Vagina (tissue), 2 donors: ENCODE data around the gene TNFRSF14. TPM values are rescaled to one million over a fixed set of nuclear protein-coding genes. Genes with fewer than 3 reads are reported as not detected.
A peak's percentile ranks its signal among the peaks of the same experiment; 100 is the strongest.

ENCODE experiments used
- DNase-seq, 2 donors: peaks; one replicate each; pipeline ENCODE4 v3.0.0-alpha.2; 2017; ENCODE audit errors: extremely low spot score in 2 of 2
- H3K27ac ChIP-seq: fragments of 200-600 bp; sonication (generic); one replicate; pipeline ENCODE4 v1.5.1; 2019
- H3K27me3 ChIP-seq: fragments of 200-600 bp; sonication (generic); one replicate; pipeline ENCODE4 v1.5.1; 2019
- H3K36me3 ChIP-seq, 2 donors: fragments of 200-600 bp; sonication (generic); one replicate each; pipeline ENCODE4 v1.5.1; 2017 to 2019
- H3K4me1 ChIP-seq: fragments of 200-600 bp; sonication (generic); one replicate; pipeline ENCODE4 v1.5.1; 2019
- H3K4me3 ChIP-seq, 2 donors: fragments of 200-600 bp; sonication (generic); 1 replicate in 1 of 2; 2 replicates in 1 of 2; pipeline ENCODE4 v1.5.1; 2016 to 2019
- H3K9me3 ChIP-seq: fragments of 200-600 bp; sonication (generic); one replicate; pipeline ENCODE4 v1.5.1; 2019
- POLR2A ChIP-seq, 2 donors: fragments of 450-650 bp; IDR thresholded peaks; one replicate each; pipeline ENCODE4 v1.6.1; 2017; ENCODE audit warnings: antibody characterized with exemption in 2 of 2, mild to moderate bottlenecking in 2 of 2, moderate library complexity in 2 of 2
- POLR2AphosphoS5 ChIP-seq, 2 donors: sonication (generic); formaldehyde crosslinking; IDR thresholded peaks; one replicate each; pipeline ENCODE4 v1.9.0; 2017; ENCODE audit warnings: antibody characterized with exemption in 2 of 2, mild to moderate bottlenecking in 2 of 2, low read depth in 1 of 2; ENCODE audit not compliant: insufficient read depth in 1 of 2
- intact Hi-C: fragments of 100-400 bp; cut with DNase I; formaldehyde crosslinking; loops from one replicate; pipeline ENCODE4 v1.15.1; 2023
- total RNA-seq: library from RNA; depleted of rRNA; stranded (reverse); fragments of >200 nt; gene quantifications from one replicate; pipeline ENCODE4 v1.2.3, GENCODE V29; 2016
- TF ChIP-seq, protein P1 (sequence below), 3 experiments: fragments of 450-650 bp in 2 of 3; fragments of 200-600 bp in 1 of 3; sonication (generic) in 1 of 3; IDR thresholded peaks; one replicate each; pipeline ENCODE4 v1.5.1; 2017 to 2019; ENCODE audit warnings: antibody characterized with exemption in 3 of 3, mild to moderate bottlenecking in 2 of 3, moderate library complexity in 2 of 3

Gene TNFRSF14
- total RNA-seq, 1 donor from 2014 or later = 49.6 TPM

DNA sequence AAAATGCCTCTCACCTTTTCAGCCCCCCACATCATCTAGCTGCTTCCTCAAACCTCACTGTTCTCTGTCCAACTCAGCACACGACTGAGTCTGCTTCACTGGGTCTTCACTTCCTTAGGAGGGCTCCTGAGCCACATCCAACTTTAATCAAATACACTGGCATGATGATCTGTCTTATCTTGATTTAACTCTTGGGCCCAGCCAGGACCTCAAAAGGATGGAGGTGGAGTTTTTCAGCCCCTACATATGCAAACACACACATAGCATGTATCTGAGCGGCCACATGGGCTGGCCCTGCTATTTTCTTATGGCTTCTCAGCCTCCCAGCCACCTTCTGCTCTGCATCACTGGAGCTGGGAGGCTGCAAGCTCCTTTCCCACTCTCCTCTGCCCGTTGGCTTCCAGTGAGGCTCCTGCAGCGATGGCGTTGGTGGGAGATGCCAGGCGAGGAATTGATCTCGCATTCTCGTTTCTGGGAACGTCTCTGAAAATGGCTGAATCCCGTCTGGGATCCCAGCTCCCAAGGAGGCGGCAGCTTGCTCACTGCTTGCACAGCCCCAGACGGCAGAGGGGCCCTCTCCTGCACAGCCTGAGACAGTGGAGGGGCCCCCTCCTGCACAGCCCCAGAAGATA, 28.6 kb downstream of the TNFRSF14 start:
- H3K27ac ChIP-seq = peak overlapping the region; percentile 94
- H3K4me3 ChIP-seq = peak overlapping the region; percentile 67 to 78
- intact Hi-C loops = loop anchor here (5.0 kb wide), 1 partner anchor 38 kb away; no protein-coding TSS in a partner anchor
- TF ChIP-seq POLR2A (IDR thresholded peaks at IDR 0.05) (no peak), POLR2AphosphoS5 (IDR thresholded peaks at IDR 0.05; ENCODE audit: insufficient read depth in 1 of 2, low read depth in 1 of 2) (no peak)
- TF ChIP-seq, protein P1, sequence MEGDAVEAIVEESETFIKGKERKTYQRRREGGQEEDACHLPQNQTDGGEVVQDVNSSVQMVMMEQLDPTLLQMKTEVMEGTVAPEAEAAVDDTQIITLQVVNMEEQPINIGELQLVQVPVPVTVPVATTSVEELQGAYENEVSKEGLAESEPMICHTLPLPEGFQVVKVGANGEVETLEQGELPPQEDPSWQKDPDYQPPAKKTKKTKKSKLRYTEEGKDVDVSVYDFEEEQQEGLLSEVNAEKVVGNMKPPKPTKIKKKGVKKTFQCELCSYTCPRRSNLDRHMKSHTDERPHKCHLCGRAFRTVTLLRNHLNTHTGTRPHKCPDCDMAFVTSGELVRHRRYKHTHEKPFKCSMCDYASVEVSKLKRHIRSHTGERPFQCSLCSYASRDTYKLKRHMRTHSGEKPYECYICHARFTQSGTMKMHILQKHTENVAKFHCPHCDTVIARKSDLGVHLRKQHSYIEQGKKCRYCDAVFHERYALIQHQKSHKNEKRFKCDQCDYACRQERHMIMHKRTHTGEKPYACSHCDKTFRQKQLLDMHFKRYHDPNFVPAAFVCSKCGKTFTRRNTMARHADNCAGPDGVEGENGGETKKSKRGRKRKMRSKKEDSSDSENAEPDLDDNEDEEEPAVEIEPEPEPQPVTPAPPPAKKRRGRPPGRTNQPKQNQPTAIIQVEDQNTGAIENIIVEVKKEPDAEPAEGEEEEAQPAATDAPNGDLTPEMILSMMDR (IDR thresholded peaks at IDR 0.05) = no peak
- no peaks in the 10 kb centered on the region for H3K36me3 ChIP-seq
- H3K4me1 ChIP-seq = peaks cover 37% of the 10 kb centered on the region
- no peak for DNase-seq
- H3K9me3 ChIP-seq = no peaks in the 10 kb centered on the region
- no peaks in the 10 kb centered on the region for H3K27me3 ChIP-seq

DNA sequence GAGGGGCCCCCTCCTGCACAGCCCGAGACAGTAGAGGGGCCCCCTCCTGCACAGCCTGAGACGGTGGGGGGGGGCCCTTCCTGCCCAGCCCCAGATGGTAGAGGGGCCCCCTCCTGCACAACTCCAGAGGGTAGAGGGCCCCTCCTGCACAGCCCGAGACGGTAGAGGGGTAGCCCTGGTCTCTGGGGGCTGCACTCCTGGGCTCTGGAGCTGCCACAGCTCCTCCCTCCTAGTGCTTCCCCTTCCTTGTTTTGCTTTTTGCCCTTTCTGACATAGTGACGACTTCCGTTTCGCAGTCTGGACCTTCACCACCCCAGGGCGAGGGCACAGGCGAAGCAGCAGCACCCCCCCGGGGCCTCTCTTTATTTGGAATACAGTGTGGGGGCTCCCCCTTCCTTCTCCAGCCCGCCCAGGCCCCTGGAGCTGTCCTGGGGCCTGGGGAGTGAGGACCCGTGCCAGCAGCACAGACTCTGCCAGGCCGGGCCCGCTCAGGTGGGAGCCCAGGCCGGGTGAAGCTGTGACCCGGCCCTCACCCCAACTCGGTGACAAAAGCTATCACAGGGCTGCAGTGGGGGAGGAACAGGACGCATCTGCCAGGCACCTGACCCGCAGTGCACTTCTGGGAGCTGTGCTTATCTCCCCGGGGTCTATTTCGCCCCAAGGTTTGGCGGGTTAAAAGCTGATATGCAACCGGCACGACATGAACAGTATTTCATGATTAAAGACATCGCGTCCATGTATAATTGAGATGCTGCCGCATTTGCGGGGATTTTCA, 29.3 kb downstream of the TNFRSF14 start:
- Histone ChIP-seq H3K27me3 (no peaks in the 10 kb centered on the region), H3K27ac (peak overlapping the region; percentile 94), H3K4me1 (peaks cover 37% of the 10 kb centered on the region), H3K36me3 (no peaks in the 10 kb centered on the region), H3K9me3 (no peaks in the 10 kb centered on the region), H3K4me3 (peak overlapping the region; percentile 67 to 78)
- DNase-seq = no peak
- TF ChIP-seq, protein P1 (IDR thresholded peaks at IDR 0.05) = no peak
- TF ChIP-seq POLR2A (IDR thresholded peaks at IDR 0.05) (peak in 1 of 2 donors; percentile 66), POLR2AphosphoS5 (IDR thresholded peaks at IDR 0.05; ENCODE audit: insufficient read depth in 1 of 2, low read depth in 1 of 2) (peak; percentile 69 to 90)
- intact Hi-C loops = loop anchor here (5.0 kb wide), 1 partner anchor 38 kb away; no protein-coding TSS in a partner anchor

DNA sequence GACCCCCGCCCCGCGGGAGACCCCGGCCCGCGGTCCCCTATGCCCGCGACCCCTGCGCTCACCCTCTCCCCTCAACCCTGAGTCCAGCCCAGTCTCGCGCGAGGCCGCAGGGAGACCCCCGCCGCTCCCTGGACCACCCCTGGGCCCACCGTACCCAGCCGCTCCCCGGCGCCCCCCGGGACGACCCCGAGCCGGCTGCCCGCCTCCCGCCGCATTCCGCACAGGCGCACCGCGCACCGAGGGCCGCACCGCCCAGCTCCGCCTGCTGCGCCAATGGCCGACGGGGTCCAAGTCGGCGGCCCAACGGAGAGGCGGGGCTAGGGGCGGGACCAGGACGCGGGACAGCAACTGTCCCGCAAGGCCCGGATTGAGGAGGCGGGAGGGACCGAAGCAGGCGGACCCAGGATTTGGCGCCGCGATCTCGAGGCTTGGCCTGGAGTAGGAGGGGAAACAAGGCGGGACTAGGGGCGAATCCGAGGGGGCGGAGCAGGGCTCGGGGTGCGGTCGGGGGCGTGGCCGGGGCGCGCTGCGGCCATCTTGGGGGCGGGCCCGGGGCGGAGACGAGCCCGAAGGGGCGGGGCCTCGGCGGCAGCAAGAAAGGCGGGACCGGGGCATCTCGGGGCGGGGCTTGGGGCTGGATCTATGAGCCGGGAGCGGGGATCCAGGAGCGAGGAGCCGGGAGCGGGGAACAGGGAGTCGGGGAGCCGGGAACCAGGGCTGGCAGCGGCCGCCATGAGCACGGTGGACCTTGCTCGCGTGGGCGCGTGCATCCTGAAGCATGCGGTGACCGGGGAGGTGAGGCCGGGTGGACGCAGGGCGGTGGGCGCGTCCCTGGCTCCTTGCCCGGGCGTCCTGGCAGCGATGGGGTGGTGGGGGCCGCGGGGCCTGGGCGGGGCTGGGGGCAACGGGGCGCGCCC, 30.2 kb downstream of the TNFRSF14 start, which contains the start of gene PRXL2B:
PRXL2B (plus strand) TSS at position 624 of the 917 bp plus-strand sequence; CDS start at position 733, 109 bp downstream.
- intact Hi-C loops = loop anchor here (5.0 kb wide), 1 partner anchor 39 kb away; no protein-coding TSS in a partner anchor

DNA sequence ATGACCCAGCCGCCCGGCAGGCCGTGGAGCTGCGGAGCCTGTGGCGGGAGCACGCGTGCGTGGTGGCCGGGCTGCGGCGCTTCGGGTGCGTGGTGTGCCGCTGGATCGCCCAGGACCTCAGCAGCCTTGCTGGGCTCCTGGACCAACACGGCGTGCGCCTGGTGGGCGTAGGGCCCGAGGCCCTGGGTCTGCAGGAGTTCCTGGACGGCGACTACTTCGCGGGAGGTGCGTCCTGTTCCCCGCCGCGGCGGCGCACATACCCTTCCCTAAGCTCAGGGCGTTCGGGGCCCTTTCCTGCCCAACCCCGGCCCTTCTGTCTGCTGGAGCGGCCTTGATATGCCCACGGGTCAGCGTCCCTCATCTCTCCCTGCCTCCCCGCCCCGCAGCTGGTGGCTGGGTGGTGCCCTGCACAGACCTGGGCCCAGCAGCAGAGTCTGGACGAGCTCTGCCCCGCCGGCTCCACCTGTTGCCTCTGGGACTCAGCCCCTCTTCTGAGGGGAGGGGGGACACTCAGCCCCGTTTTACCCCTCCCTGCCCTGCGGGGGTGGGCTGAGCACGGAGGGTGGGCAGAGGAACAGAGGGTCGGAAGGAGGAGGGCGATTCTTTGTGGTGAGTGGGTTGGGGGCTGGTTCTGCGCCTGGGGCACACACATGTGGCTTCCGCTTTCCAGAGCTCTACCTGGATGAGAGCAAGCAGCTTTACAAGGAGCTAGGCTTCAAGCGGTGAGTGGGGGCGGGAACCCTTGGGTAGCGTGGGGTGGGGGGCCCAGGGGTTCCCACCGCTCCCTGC, 31.1 kb downstream of the TNFRSF14 start:
- Histone ChIP-seq H3K27ac (peak overlapping the region; percentile 94), H3K27me3 (no peaks in the 10 kb centered on the region), H3K9me3 (no peaks in the 10 kb centered on the region), H3K4me3 (peak overlapping the region; percentile 48 to 67), H3K36me3 (no peaks in the 10 kb centered on the region), H3K4me1 (peaks cover 37% of the 10 kb centered on the region)
- intact Hi-C loops = loop anchor here (5.0 kb wide), 1 partner anchor 40 kb away; no protein-coding TSS in a partner anchor
- no peak for DNase-seq
- TF ChIP-seq POLR2A (IDR thresholded peaks at IDR 0.05) = no peak
- TF ChIP-seq, protein P1 (IDR thresholded peaks at IDR 0.05) = no peak
- TF ChIP-seq POLR2AphosphoS5 (IDR thresholded peaks at IDR 0.05; ENCODE audit: insufficient read depth in 1 of 2, low read depth in 1 of 2) = no peak

More for the DNA sequence above, 30.2 kb downstream of the TNFRSF14 start, which contains the start of gene PRXL2B:
- peaks cover 37% of the 10 kb centered on the region for H3K4me1 ChIP-seq
- H3K36me3 ChIP-seq = no peaks in the 10 kb centered on the region
- no peaks in the 10 kb centered on the region for H3K9me3 ChIP-seq
- peak in 1 of 2 donors; percentile 99 for DNase-seq
- TF ChIP-seq POLR2AphosphoS5 (IDR thresholded peaks at IDR 0.05; ENCODE audit: insufficient read depth in 1 of 2, low read depth in 1 of 2) = peak; percentile 52 to 67
- peak in 1 of 2 donors; percentile 95 for TF ChIP-seq POLR2A (IDR thresholded peaks at IDR 0.05)
- TF ChIP-seq, protein P1 (IDR thresholded peaks at IDR 0.05) = no peak
- peak within 1 kb of the TSS; percentile 67 to 78 for H3K4me3 ChIP-seq
- H3K27ac ChIP-seq = peak within 1 kb of the TSS; percentile 94
- H3K27me3 ChIP-seq = no peaks in the 10 kb centered on the region
